OCI-LY1 (cell line): Measurements from ENCODE around the gene C12orf76.
A peak's percentile ranks its signal among the peaks of the same experiment; 100 is the strongest.

Experiments
- H2AFZ ChIP-seq: fragments of 200-600 bp; sonication (generic), shearing (Covaris generic); 2 replicates; pipeline ENCODE4 v1.6.0; 2014; ENCODE audit warnings: antibody characterized with exemption, mild to moderate bottlenecking, low read length
- H3F3A ChIP-seq: fragments of 200-600 bp; sonication (generic), shearing (Covaris generic); 2 replicates; pipeline ENCODE4 v1.6.0; 2014; ENCODE audit warnings: mild to moderate bottlenecking, antibody characterized with exemption, low read length, moderate library complexity; ENCODE audit not compliant: insufficient read depth
- H3K27ac ChIP-seq: fragments of 200-600 bp; sonication (generic); 2 replicates; pipeline ENCODE4 v1.5.1; 2014; ENCODE audit warnings: low read length, mixed run types, mild to moderate bottlenecking, low read depth; ENCODE audit not compliant: poor library complexity, severe bottlenecking
- H3K27me3 ChIP-seq: fragments of 200-600 bp; sonication (generic); 2 replicates; pipeline ENCODE4 v1.6.0; 2014; ENCODE audit warnings: antibody characterized with exemption, mild to moderate bottlenecking, low read length, moderate library complexity; ENCODE audit not compliant: insufficient read depth
- H3K36me3 ChIP-seq: fragments of 200-600 bp; sonication (generic); 2 replicates; pipeline ENCODE4 v1.6.1; 2014; ENCODE audit warnings: mild to moderate bottlenecking, antibody characterized with exemption, low read length, moderate library complexity, mixed read lengths; ENCODE audit not compliant: insufficient read depth
- H3K4me1 ChIP-seq: fragments of 200-600 bp; sonication (generic); 2 replicates; pipeline ENCODE4 v1.5.1; 2014; ENCODE audit warnings: mild to moderate bottlenecking, low read length, moderate library complexity; ENCODE audit not compliant: insufficient read depth, severe bottlenecking
- H3K4me2 ChIP-seq: fragments of 200-600 bp; sonication (generic), shearing (Covaris generic); 2 replicates; pipeline ENCODE4 v1.6.1; 2014; ENCODE audit warnings: low read length
- H3K4me3 ChIP-seq: fragments of 200-600 bp; sonication (generic); 2 replicates; pipeline ENCODE4 v1.5.1; 2014; ENCODE audit warnings: low read length, low read depth, mild to moderate bottlenecking, mixed read lengths; ENCODE audit not compliant: poor library complexity, severe bottlenecking
- H3K79me2 ChIP-seq: fragments of 200-600 bp; shearing (Covaris generic); 2 replicates; pipeline ENCODE4 v1.6.1; 2016; ENCODE audit warnings: mixed run types, low read length, mixed read lengths; ENCODE audit not compliant: insufficient read depth
- H3K9ac ChIP-seq: fragments of 200-600 bp; sonication (generic), shearing (Covaris generic); 2 replicates; pipeline ENCODE4 v1.6.1; 2014; ENCODE audit warnings: mild to moderate bottlenecking, low read length, mixed read lengths
- H3K9me2 ChIP-seq: fragments of 200-600 bp; sonication (generic), shearing (Covaris generic); 2 replicates; pipeline ENCODE4 v1.6.1; 2014; ENCODE audit warnings: low read depth, mild to moderate bottlenecking, low read length, mixed read lengths
- H3K9me3 ChIP-seq: fragments of 200-600 bp; shearing (Covaris generic); 2 replicates; pipeline ENCODE4 v1.6.1; 2014; ENCODE audit warnings: low read length, mixed read lengths
- H4K20me1 ChIP-seq: fragments of 200-600 bp; sonication (generic), shearing (Covaris generic); 2 replicates; pipeline ENCODE4 v1.6.0; 2016; ENCODE audit warnings: mild to moderate bottlenecking, low read length; ENCODE audit not compliant: insufficient read depth
- EZH2 ChIP-seq: fragments of 200-600 bp; sonication (generic), shearing (Covaris generic); IDR thresholded peaks from 2 replicates; pipeline ENCODE4 v1.8.0; 2017; ENCODE audit warnings: borderline replicate concordance, mixed run types, mild to moderate bottlenecking, antibody characterized with exemption, low read length, moderate library complexity, mixed read lengths
- TF ChIP-seq, protein P1 (sequence below): fragments of 200-600 bp; sonication (generic), shearing (Covaris generic); IDR thresholded peaks from 2 replicates; pipeline ENCODE4 v1.5.1; 2017; ENCODE audit warnings: mild to moderate bottlenecking, antibody characterized with exemption, low read length, moderate library complexity, mixed read lengths

The C12orf76 gene

DNA sequence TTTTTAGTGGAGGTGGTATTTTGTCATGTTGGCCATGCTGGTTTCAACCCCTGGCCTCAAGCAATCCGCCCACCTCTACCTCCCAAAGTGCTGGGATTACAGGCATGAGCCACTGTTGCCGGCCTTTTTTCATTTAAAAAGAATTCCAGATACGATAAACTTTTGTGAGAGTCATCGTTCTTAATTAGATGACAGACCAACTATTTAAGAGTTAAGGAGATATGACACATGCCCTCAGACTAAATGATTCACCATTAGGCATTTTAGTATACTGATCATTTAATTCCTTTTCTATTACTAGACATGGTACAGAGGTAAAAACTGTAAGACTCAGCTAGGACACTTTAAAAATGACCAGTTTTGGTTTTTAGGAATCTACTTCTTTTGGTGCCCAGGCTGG, 46.7 kb downstream of the C12orf76 start:
- H3F3A ChIP-seq = no peaks in the 10 kb centered on the region

GRCh38 chr12:109999983-110000505, 48.3 kb downstream of the C12orf76 start:
- Histone ChIP-seq H3F3A (no peaks in the 10 kb centered on the region), H3K9me3 (no peaks in the 10 kb centered on the region), H3K36me3 (peaks cover 9% of the 10 kb centered on the region; the same call in 1 of the 2 replicates), H2AFZ (no peak overlapping the region), H3K4me1 (peaks cover 67% of the 10 kb centered on the region), H3K9me2 (no peaks in the 10 kb centered on the region), H3K4me2 (peak overlapping the region; percentile 93), H4K20me1 (no peaks in the 10 kb centered on the region), H3K79me2 (peaks cover 29% of the 10 kb centered on the region), H3K27ac (peak overlapping the region; percentile 79), H3K4me3 (peak overlapping the region; percentile 88), H3K27me3 (no peaks in the 10 kb centered on the region), H3K9ac (peak overlapping the region; percentile 91)
- TF ChIP-seq EZH2 = no peak
- TF ChIP-seq, protein P1, sequence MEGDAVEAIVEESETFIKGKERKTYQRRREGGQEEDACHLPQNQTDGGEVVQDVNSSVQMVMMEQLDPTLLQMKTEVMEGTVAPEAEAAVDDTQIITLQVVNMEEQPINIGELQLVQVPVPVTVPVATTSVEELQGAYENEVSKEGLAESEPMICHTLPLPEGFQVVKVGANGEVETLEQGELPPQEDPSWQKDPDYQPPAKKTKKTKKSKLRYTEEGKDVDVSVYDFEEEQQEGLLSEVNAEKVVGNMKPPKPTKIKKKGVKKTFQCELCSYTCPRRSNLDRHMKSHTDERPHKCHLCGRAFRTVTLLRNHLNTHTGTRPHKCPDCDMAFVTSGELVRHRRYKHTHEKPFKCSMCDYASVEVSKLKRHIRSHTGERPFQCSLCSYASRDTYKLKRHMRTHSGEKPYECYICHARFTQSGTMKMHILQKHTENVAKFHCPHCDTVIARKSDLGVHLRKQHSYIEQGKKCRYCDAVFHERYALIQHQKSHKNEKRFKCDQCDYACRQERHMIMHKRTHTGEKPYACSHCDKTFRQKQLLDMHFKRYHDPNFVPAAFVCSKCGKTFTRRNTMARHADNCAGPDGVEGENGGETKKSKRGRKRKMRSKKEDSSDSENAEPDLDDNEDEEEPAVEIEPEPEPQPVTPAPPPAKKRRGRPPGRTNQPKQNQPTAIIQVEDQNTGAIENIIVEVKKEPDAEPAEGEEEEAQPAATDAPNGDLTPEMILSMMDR = no peak

More for the DNA sequence above, 46.7 kb downstream of the C12orf76 start:
- TF ChIP-seq EZH2 = no peak
- TF ChIP-seq, protein P1 = no peak
- Histone ChIP-seq H3K36me3 (peaks cover 15% of the 10 kb centered on the region), H3K27me3 (no peaks in the 10 kb centered on the region), H2AFZ (no peak overlapping the region), H3K9me2 (no peaks in the 10 kb centered on the region), H3K4me2 (peak overlapping the region; percentile 93), H3K9ac (peak overlapping the region; percentile 91; the same call in 1 of the 2 replicates), H3K4me1 (peaks cover 70% of the 10 kb centered on the region), H3K4me3 (peak overlapping the region; percentile 88), H4K20me1 (no peaks in the 10 kb centered on the region), H3K79me2 (peaks cover 29% of the 10 kb centered on the region), H3K9me3 (no peaks in the 10 kb centered on the region), H3K27ac (peak overlapping the region; percentile 92)

DNA sequence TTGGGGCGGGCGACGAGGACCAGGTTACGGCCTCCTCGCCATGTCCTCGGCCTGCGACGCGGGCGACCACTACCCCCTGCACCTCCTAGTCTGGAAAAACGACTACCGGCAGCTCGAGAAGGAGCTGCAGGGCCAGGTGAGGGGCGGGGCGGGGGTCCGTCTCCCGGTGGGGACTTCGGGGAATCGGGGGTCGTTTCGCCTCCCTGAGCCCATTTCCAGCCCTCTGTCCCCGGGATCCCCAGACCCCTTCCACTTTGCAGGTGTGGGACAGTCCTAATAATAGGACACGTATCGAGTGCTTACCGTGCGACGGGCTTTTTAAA, 48.7 kb downstream of the C12orf76 start:
- Histone ChIP-seq H3K79me2 (peaks cover 33% of the 10 kb centered on the region), H3K27ac (peak overlapping the region; percentile 79), H3F3A (no peaks in the 10 kb centered on the region), H3K4me3 (peak overlapping the region; percentile 88), H3K9ac (peak overlapping the region; percentile 91), H3K9me2 (no peaks in the 10 kb centered on the region), H3K36me3 (peaks cover 9% of the 10 kb centered on the region; the same call in 1 of the 2 replicates), H3K27me3 (no peaks in the 10 kb centered on the region), H3K4me2 (peak overlapping the region; percentile 93), H3K4me1 (peaks cover 63% of the 10 kb centered on the region), H2AFZ (no peak overlapping the region), H3K9me3 (no peaks in the 10 kb centered on the region), H4K20me1 (no peaks in the 10 kb centered on the region)
- TF ChIP-seq, protein P1 = no peak
